Aorta (tissue), 5 donors: ENCODE measurements around the gene TMC1. TPM values are rescaled to one million over a fixed set of nuclear protein-coding genes. Genes with fewer than 3 reads are reported as not detected.

Source experiments
- ATAC-seq: fragments of 200-7000 bp; cut with Tn5 transposase; one replicate; pipeline ENCODE4 v1.9.1; 2022; ENCODE audit warnings: moderate library complexity; ENCODE audit not compliant: low FRiP score
- DNase-seq, 2 donors: peaks; one replicate each; pipeline ENCODE4 v3.0.0-alpha.2; 2020
- H3K27ac ChIP-seq, 2 donors: one replicate each; pipeline ENCODE4 v1.5.1; 2013; ENCODE audit warnings: low read length in 2 of 2, mild to moderate bottlenecking in 2 of 2, moderate library complexity in 2 of 2, control low read depth in 1 of 2, inconsistent platforms in 1 of 2, low read depth in 1 of 2
- H3K27me3 ChIP-seq, 2 donors: one replicate each; pipeline ENCODE4 v1.6.1; 2013; ENCODE audit warnings: control low read depth in 1 of 2, low read length in 1 of 2, mild to moderate bottlenecking in 1 of 2, moderate library complexity in 1 of 2; ENCODE audit not compliant: insufficient read depth in 2 of 2, control insufficient read depth in 1 of 2
- H3K36me3 ChIP-seq, 2 donors: one replicate each; pipeline ENCODE4 v1.6.1; 2013; ENCODE audit warnings: control low read depth in 1 of 2, low read length in 1 of 2, mild to moderate bottlenecking in 1 of 2; ENCODE audit not compliant: insufficient read depth in 2 of 2, control insufficient read depth in 1 of 2
- H3K4me1 ChIP-seq, 2 donors: one replicate each; pipeline ENCODE4 v1.6.1; 2013; ENCODE audit warnings: low read length in 2 of 2, control low read depth in 1 of 2, mild to moderate bottlenecking in 1 of 2, moderate library complexity in 1 of 2; ENCODE audit not compliant: insufficient read depth in 2 of 2, control insufficient read depth in 1 of 2
- H3K4me3 ChIP-seq, 2 donors: one replicate each; pipeline ENCODE4 v1.5.1; 2013; ENCODE audit warnings: low read length in 2 of 2, control low read depth in 1 of 2, mild to moderate bottlenecking in 1 of 2
- H3K9me3 ChIP-seq: one replicate; pipeline ENCODE4 v1.6.1; 2013; ENCODE audit warnings: mild to moderate bottlenecking, low read length; ENCODE audit not compliant: control insufficient read depth
- WGBS, 2 donors: extraction: QIAGEN DNeasy Blood & Tissue Kit; methylation state at CpG; one replicate each; pipeline ENCODE4 v1.1.7; 2013; 5-methylcytosine and 5-hydroxymethylcytosine counted together
- intact Hi-C, 2 donors: fragments of 100-400 bp; cut with DNase I; formaldehyde crosslinking; loops; one replicate each; pipeline versions ENCODE4 v1.14.2 to v1.15.0; 2022
- polyA plus RNA-seq, 2 donors: library from polyadenylated mRNA; stranded (reverse); fragments of 200-250 nt; gene quantifications; one replicate each; pipeline ENCODE4 v1.2.3, GENCODE V29; 2013
- total RNA-seq, 2 donors: library from RNA; stranded (reverse); fragmentation: NEBNext Ultra II Directional; extraction: Animal tissue kit (Norgen Biotek cat#: 25700); gene quantifications; one replicate each; pipeline ENCODE4 v1.2.1, GENCODE V29; 2021
- donor health status: healthy with polysubstance abuse.
- donor health status: Bipolar disorder and iron deficiency.
- donor health status: DM: no; HTN: no; CAD: no.
- donor health status: DM: no; HTN: no; CAD: no.
- donor health status: DM: yes; HTN: yes; CAD: no.

TMC1 gene
- total and polyA plus RNA-seq, 4 donors: 0.62 to 2.9 TPM; not detected in 2

DNA sequence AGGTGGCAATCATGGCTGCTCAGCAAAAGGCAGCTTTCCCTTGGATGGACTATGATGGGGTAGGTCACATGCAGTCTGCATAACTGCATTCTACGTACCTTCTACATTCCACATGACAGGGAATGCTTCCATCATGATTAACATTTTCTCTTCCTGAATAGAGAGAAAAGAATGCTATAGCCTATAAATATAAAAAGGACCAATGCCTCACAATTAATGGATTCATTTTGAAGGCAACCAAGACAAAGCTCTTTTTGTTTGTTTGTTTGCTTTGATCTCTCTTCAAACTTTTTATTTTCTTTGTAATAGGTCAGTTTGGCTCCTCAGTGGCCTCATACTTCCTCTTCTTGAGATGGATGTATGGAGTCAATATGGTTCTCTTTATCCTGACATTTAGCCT is 230.1 kb downstream of the TMC1 start:
- intact Hi-C loops: no loop called here

GRCh38 chr9:72753266-72753893 is 232.0 kb downstream of the TMC1 start:
- Histone ChIP-seq H3K27me3 (no peaks in the 10 kb centered on the region), H3K27ac (no peak overlapping the region), H3K4me1 (no peaks in the 10 kb centered on the region), H3K4me3 (no peak overlapping the region), H3K36me3 (no peaks in the 10 kb centered on the region), H3K9me3 (no peaks in the 10 kb centered on the region)
- WGBS, 2 donors: 53 to 55% methylated on average over 8 of the region's 8 CpGs
- ATAC-seq: no peak
- intact Hi-C loops: no loop called here
- DNase-seq: no peak

More for the DNA sequence above, 230.1 kb downstream of the TMC1 start:
- Histone ChIP-seq H3K36me3 (no peaks in the 10 kb centered on the region), H3K27ac (no peak overlapping the region), H3K4me3 (no peak overlapping the region), H3K9me3 (no peaks in the 10 kb centered on the region), H3K27me3 (no peaks in the 10 kb centered on the region), H3K4me1 (no peaks in the 10 kb centered on the region)
- DNase-seq: no peak
- ATAC-seq: no peak
- 52 to 68% methylated on average over 1 of the region's 1 CpG for WGBS, 2 donors

DNA sequence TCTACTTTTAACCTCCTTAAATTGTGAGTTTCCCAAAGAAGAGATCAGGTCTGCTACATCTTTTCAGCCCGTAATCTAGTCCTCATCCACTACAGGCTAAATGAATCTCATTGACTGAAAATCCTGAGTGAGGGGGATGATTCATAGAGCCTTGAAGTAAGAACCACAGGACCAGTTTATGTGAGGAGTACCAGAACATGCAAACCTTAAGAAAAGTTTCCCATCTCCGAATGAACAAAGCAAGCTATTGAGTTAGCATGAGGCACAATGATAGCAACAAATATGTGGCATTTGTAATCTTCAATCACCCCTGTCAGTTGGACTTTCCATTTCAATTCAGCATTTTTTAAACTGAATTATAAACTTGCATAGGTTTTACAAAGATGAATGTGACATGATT is 234.4 kb downstream of the TMC1 start:
- DNase-seq (no peak), ATAC-seq (no peak)
- H3K27me3 ChIP-seq: no peaks in the 10 kb centered on the region
- H3K36me3 ChIP-seq: no peaks in the 10 kb centered on the region
- WGBS, 2 donors: 93 to 94% methylated on average over 2 of the region's 2 CpGs
- no peaks in the 10 kb centered on the region for H3K4me1 ChIP-seq
- H3K9me3 ChIP-seq: no peaks in the 10 kb centered on the region
- H3K4me3 ChIP-seq: no peak overlapping the region
- H3K27ac ChIP-seq: no peak overlapping the region
- intact Hi-C loops: no loop called here

DNA sequence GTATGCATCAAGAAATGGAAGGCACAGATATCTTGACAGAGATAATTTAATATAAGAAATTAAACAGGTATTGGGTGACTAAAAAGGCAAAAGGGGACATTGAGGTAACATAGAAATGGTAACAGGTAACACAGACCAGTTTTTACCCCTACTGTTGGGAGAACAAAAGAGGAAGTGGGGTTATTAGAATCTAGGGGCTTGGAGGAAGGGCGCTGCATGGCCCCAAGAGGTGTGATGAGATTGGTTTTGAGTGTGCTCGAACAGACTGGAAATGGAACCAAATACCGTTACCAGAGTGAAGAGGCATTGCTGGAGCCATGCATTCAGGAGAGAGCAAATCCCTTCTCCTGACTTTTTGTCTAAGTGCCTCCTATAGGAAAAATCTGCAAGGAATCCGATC is 237.5 kb downstream of the TMC1 start:
- no peak for DNase-seq
- ATAC-seq: no peak
- no peaks in the 10 kb centered on the region for H3K27me3 ChIP-seq
- intact Hi-C loops: no loop called here
- 90 to 91% methylated on average over 4 of the region's 4 CpGs for WGBS, 2 donors
- H3K27ac ChIP-seq: no peak overlapping the region
- no peaks in the 10 kb centered on the region for H3K9me3 ChIP-seq
- H3K4me1 ChIP-seq: no peaks in the 10 kb centered on the region
- H3K36me3 ChIP-seq: no peaks in the 10 kb centered on the region
- no peak overlapping the region for H3K4me3 ChIP-seq

DNA sequence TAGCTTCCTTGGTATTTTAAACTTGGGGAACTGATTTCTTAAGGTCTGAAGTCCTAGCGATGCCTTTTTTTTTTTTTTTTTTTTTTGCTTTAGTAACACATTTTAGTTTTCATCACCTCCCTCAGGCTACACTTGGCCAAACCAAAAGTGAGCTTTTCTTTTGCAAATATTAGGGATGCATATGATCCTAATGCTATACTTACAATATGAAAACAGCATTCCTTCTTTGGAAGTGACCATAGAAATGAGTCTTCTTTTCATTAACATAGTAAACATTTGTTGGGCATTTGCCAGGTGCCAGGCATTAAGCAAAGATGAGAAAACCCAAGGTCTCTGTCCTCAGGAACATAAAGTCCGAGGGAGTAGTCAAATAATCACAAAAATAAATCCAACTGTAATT is 241.6 kb downstream of the TMC1 start:
- Histone ChIP-seq H3K4me3 (no peak overlapping the region), H3K9me3 (no peaks in the 10 kb centered on the region), H3K27me3 (no peaks in the 10 kb centered on the region), H3K4me1 (no peaks in the 10 kb centered on the region), H3K27ac (no peak overlapping the region), H3K36me3 (no peaks in the 10 kb centered on the region)
- 49 to 59% methylated on average over 2 of the region's 2 CpGs for WGBS, 2 donors
- intact Hi-C loops: no loop called here
- ATAC-seq: no peak
- DNase-seq: no peak

DNA sequence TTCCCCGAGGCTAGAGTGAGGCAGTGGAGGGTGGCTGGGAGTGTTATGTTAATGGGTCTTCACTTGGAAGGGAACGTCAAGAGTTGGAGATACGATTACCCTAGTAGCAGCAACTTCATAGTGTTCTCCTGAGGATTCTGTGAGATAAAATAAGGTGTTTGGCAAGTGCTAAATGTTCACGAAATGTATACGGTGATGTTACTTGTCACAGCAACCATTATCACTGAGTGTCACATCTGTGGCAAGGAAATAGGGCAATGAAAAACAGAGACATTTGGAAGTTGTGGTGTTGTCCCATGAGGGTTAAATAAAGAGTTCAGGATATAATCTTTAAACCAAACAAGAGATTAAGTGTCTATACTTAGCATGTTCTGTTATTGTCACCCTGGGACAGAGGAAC is 248.1 kb downstream of the TMC1 start:
- 69 to 73% methylated on average over 5 of the region's 5 CpGs for WGBS, 2 donors
- intact Hi-C loops: no loop called here
- ATAC-seq: no peak
- Histone ChIP-seq H3K36me3 (no peaks in the 10 kb centered on the region), H3K4me1 (no peaks in the 10 kb centered on the region), H3K9me3 (no peaks in the 10 kb centered on the region), H3K27ac (no peak overlapping the region), H3K4me3 (no peak overlapping the region), H3K27me3 (no peaks in the 10 kb centered on the region)
- DNase-seq: no peak

DNA sequence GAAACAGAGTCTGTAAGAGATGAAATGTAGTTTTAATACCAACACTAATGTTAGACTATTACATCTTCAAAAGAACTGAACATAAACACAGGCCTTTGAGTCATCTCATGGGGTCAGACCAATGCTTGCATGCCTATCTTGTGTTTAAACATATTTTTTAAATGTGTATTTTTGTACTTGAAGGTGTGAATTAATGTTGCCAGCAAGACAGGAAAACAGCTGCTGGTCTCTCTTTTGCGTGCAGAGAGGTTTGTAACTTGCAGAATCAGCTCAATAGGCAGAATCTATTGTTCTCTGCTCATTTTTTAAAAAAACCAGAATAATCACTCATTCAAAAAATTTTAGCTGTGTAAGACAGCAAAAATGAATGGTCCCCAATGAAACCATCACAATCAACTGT is 251.3 kb downstream of the TMC1 start:
- intact Hi-C loops: no loop called here
- H3K36me3 ChIP-seq: no peaks in the 10 kb centered on the region
- H3K9me3 ChIP-seq: no peaks in the 10 kb centered on the region
- no peak overlapping the region for H3K4me3 ChIP-seq
- ATAC-seq (no peak), DNase-seq (no peak)
- no peak overlapping the region for H3K27ac ChIP-seq
- H3K27me3 ChIP-seq: no peaks in the 10 kb centered on the region
- 83 to 87% methylated on average over 1 of the region's 1 CpG for WGBS, 2 donors
- no peaks in the 10 kb centered on the region for H3K4me1 ChIP-seq

GRCh38 chr9:72773570-72773969 is 252.2 kb downstream of the TMC1 start:
- H3K27me3 ChIP-seq: no peaks in the 10 kb centered on the region
- intact Hi-C loops: no loop called here
- H3K27ac ChIP-seq: no peak overlapping the region
- no peaks in the 10 kb centered on the region for H3K36me3 ChIP-seq
- H3K4me3 ChIP-seq: no peak overlapping the region
- H3K9me3 ChIP-seq: no peaks in the 10 kb centered on the region
- DNase-seq (no peak), ATAC-seq (no peak)
- H3K4me1 ChIP-seq: no peaks in the 10 kb centered on the region
- WGBS, 2 donors: 52 to 53% methylated on average over 2 of the region's 2 CpGs

DNA sequence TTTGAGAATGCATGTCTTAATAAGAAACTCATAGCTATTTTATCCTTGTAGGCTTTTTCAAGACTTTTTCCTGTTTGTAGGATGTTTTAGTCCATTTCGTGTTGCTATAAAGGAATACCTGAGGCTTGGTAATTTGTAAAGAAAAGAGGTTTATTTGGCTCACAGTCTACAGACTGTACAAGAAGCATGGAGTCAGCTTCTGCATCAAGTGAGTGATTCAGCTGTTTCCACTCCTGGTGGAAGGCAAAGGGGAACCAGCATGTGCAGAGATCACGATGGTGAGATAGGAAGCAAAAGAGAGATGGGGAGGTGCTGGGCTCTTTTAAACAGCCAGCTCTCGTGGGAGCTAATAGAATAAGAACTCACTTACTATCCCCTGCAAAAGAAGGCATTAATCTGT is 254.2 kb downstream of the TMC1 start:
- Histone ChIP-seq H3K4me1 (peaks cover 0 to 3% of the 10 kb centered on the region in 2 donors), H3K27ac (no peak overlapping the region), H3K27me3 (no peaks in the 10 kb centered on the region), H3K9me3 (no peaks in the 10 kb centered on the region), H3K36me3 (no peaks in the 10 kb centered on the region), H3K4me3 (no peak overlapping the region)
- ATAC-seq (no peak), DNase-seq (no peak)
- intact Hi-C loops: no loop called here
- WGBS, 2 donors: 72 to 73% methylated on average over 3 of the region's 3 CpGs
